ENCODE results near the gene ACP3. TPM values are rescaled to one million over a fixed set of nuclear protein-coding genes. Genes with fewer than 3 reads are reported as not detected.

Gene ACP3
- total and polyA plus RNA-seq, 9 of the 15 experiments (the other 6 are each of a cell fraction or from before 2014, with no cell fraction given): 0.08 to 1.1 (median 0.21) TPM

DNA sequence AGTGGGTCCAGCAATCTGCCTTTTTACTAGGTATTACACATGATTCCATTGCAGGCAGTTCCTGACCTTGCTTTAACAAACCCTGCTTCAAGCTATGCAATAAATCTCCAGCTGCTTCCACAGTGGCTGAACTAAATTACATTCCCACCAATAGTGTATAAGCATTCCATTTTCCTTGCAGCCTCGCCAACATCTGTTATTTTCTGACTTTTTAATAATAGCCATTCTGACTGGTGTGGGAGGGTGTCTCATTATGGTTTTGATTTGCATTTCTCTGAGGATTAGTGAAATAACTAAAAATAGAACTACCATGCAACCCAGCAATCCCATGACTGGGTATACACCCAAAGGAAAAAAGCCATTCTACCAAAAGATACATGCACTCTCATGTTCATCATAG, 63.7 kb downstream of the ACP3 start:
- H3K9me3 ChIP-seq (replicated peaks; ENCODE audit: control insufficient read depth, insufficient read depth, low read depth, low read length): no peaks in the 10 kb centered on the region
- WGBS (ENCODE audit: insufficient coverage, low coverage, missing lambda C conversion rate): no CpG with 5 or more reads among the region's 1 CpG
- peaks cover 0 to 4% of the 10 kb centered on the region in 2 experiments; a peak in 2 of 5 replicates for H3K27me3 ChIP-seq (ENCODE audit: control insufficient read depth in 2 of 2, insufficient read depth in 2 of 2, low read length in 2 of 2)
- CTCF ChIA-PET (ENCODE audit: low intra/inter-chr PET ratio): no interaction called here
- no peaks in the 10 kb centered on the region for H4K20me1 ChIP-seq (replicated peaks; ENCODE audit: control insufficient read depth, insufficient read depth, low read length)
- no peaks in the 10 kb centered on the region for H3K36me3 ChIP-seq (ENCODE audit: control insufficient read depth, insufficient read depth, low read length)
- ATAC-seq (no peak), FAIRE-seq (no peak), DNase-seq (ENCODE audit: extremely low read depth in 1 of 4, low spot score in 3 of 4) (no peak)
- no peaks in the 10 kb centered on the region for H3K4me1 ChIP-seq (replicated peaks in 1 of 2; ENCODE audit: control insufficient read depth in 2 of 2, insufficient read depth in 2 of 2, low read length in 2 of 2)
- BruUV-seq (replicated peaks): no TSS peak
- H3K9ac ChIP-seq (ENCODE audit: insufficient read depth in 1 of 2, low read depth in 2 of 2, low read length in 2 of 2): no peak overlapping the region
- H2AFZ ChIP-seq (ENCODE audit: low read depth, low read length): no peak overlapping the region
- no peak overlapping the region for H3K27ac ChIP-seq (ENCODE audit: extremely low read depth, low read depth, low read length)
- H3K4me3 ChIP-seq: no peak overlapping the region
- no peaks in the 10 kb centered on the region for H3K9me1 ChIP-seq (ENCODE audit: control insufficient read depth, insufficient read depth, low read length)
- in situ Hi-C loops (cut with MboI): loop anchor here (25.0 kb wide), 1 partner anchor 594 kb away; no protein-coding TSS in a partner anchor
- H3K79me2 ChIP-seq (ENCODE audit: control insufficient read depth, insufficient read depth, low read length): no peaks in the 10 kb centered on the region
- POLR2A ChIA-PET: no interaction called here
- no peak overlapping the region for H3K4me2 ChIP-seq (ENCODE audit: insufficient read depth, low read length)
- intact Hi-C loops (cut with micrococcal nuclease): no loop called here
- TF ChIP-seq NBN (IDR thresholded peaks at IDR 0.05; ENCODE audit: low read depth) (no peak), TBP (optimal IDR thresholded peaks at IDR 0.05; ENCODE audit: low read depth, low read length) (no peak), PHB (CRISPR knock-in tag; IDR thresholded peaks at IDR 0.05) (no peak), BRD4 (IDR thresholded peaks at IDR 0.05) (no peak), SIX5 (IDR thresholded peaks at IDR 0.05; ENCODE audit: borderline replicate concordance in 1 of 2, insufficient read depth in 1 of 2, low read depth in 1 of 2, low read length in 2 of 2) (no peak), RBM14 (IDR thresholded peaks at IDR 0.05; ENCODE audit: borderline replicate concordance, insufficient read depth, low read depth, low read length) (no peak), ZSCAN32 (CRISPR knock-in tag; IDR thresholded peaks at IDR 0.05) (no peak), NR2C2 (CRISPR knock-in tag; IDR thresholded peaks at IDR 0.05) (no peak), NR2C2 (tag; IDR thresholded peaks at IDR 0.05) (no peak), NEUROD1 (IDR thresholded peaks at IDR 0.05; ENCODE audit: borderline replicate concordance, low read depth, low read length, partially characterized antibody) (no peak), RBM34 (IDR thresholded peaks at IDR 0.05; ENCODE audit: borderline replicate concordance, insufficient read depth, low read length) (no peak)
- TF ChIP-seq, protein P1, sequence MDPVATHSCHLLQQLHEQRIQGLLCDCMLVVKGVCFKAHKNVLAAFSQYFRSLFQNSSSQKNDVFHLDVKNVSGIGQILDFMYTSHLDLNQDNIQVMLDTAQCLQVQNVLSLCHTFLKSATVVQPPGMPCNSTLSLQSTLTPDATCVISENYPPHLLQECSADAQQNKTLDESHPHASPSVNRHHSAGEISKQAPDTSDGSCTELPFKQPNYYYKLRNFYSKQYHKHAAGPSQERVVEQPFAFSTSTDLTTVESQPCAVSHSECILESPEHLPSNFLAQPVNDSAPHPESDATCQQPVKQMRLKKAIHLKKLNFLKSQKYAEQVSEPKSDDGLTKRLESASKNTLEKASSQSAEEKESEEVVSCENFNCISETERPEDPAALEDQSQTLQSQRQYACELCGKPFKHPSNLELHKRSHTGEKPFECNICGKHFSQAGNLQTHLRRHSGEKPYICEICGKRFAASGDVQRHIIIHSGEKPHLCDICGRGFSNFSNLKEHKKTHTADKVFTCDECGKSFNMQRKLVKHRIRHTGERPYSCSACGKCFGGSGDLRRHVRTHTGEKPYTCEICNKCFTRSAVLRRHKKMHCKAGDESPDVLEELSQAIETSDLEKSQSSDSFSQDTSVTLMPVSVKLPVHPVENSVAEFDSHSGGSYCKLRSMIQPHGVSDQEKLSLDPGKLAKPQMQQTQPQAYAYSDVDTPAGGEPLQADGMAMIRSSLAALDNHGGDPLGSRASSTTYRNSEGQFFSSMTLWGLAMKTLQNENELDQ (CRISPR knock-in tag; IDR thresholded peaks at IDR 0.05; ENCODE audit: borderline replicate concordance): no peak

Measured in K562 (cell line).